HCT116 (cell line): ENCODE measurements around the gene NT5C3B. TPM values are rescaled to one million over a fixed set of nuclear protein-coding genes. Genes with fewer than 3 reads are reported as not detected.
A peak's percentile ranks its signal among the peaks of the same experiment; 100 is the strongest.

Experiments used
- ATAC-seq: fragments of 200-7000 bp; cut with Tn5 transposase; 2 replicates; pipeline ENCODE4 v1.9.1; 2020; ENCODE audit warnings: mild to moderate bottlenecking, moderate library complexity
- BruUV-seq: library from RNA; stranded (reverse); fragments of 400-500 nt; replicated peaks from 2 replicates; lab custom pipeline; 2021; lab: Mats Ljungman, UMichigan
- CTCF ChIA-PET: fragments of 300-600 bp; sonication (Branson Sonifier 250); formaldehyde crosslinking; loops from one replicate; lab custom pipeline; 2021; ENCODE audit warnings: antibody characterized with exemption; lab: Charles Lee
- POLR2A ChIA-PET: fragments of 300-600, 350-600 bp; sonication (Branson Sonifier 250); formaldehyde crosslinking; loops from one replicate; lab custom pipeline; 2021; ENCODE audit warnings: antibody characterized with exemption; lab: Charles Lee
- RAD21 ChIA-PET, 2 experiments: fragments of 300-600 bp; sonication (Branson Sonifier 250); formaldehyde crosslinking; loops; one replicate each; lab custom pipeline; 2023; ENCODE audit warnings: low total read pairs in 2 of 2; ENCODE audit not compliant: uncharacterized antibody in 2 of 2, unreplicated experiment in 2 of 2, low non-redundant PET in 1 of 2; lab: Charles Lee
- DNase-seq: peaks from one replicate; pipeline ENCODE4 v3.0.0-alpha.2; 2010; ENCODE audit warnings: low read depth, low spot score
- H2AFZ ChIP-seq: fragments of 200-600 bp; shearing (Covaris generic), sonication (generic); 2 replicates; pipeline ENCODE4 v1.6.1; 2017; ENCODE audit warnings: low read depth, mixed run types, mixed read lengths, antibody characterized with exemption, low read length; ENCODE audit not compliant: poor library complexity, severe bottlenecking
- H3K27ac ChIP-seq: 2 replicates; pipeline ENCODE4 v1.5.1; 2012; ENCODE audit warnings: low read depth, low read length
- H3K27me3 ChIP-seq: fragments of 200-600 bp; sonication (generic); 2 replicates; pipeline ENCODE4 v1.6.1; 2016; ENCODE audit warnings: mixed run types, low read length, mixed read lengths; ENCODE audit not compliant: insufficient read depth
- H3K36me3 ChIP-seq, 2 experiments: fragments of 200-500 bp in 1 of 2; fragments of 200-600 bp in 1 of 2; sonication (Bioruptor generic) in 1 of 2; sonication (generic) in 1 of 2; 2 replicates each; pipeline versions ENCODE4 v1.5.1 to v1.6.1; 2014 to 2016; ENCODE audit warnings: low read length in 2 of 2, inconsistent platforms in 1 of 2, mixed read lengths in 1 of 2, mixed run types in 1 of 2; ENCODE audit not compliant: insufficient read depth in 2 of 2, control insufficient read depth in 1 of 2
- H3K4me1 ChIP-seq, 2 experiments: fragments of 200-600 bp in 1 of 2; sonication (generic) in 1 of 2; 2 replicates each; pipeline versions ENCODE4 v1.5.1 to v1.6.1; 2012 to 2017; ENCODE audit warnings: low read length in 2 of 2, inconsistent platforms in 1 of 2, mild to moderate bottlenecking in 1 of 2, mixed read lengths in 1 of 2, mixed run types in 1 of 2, moderate library complexity in 1 of 2; ENCODE audit not compliant: insufficient read depth in 2 of 2, control insufficient read depth in 1 of 2
- H3K4me2 ChIP-seq: fragments of 200-600 bp; sonication (generic); 2 replicates; pipeline ENCODE4 v1.6.1; 2017; ENCODE audit warnings: mixed run types, low read length, mixed read lengths
- H3K4me3 ChIP-seq, 2 experiments: fragments of 200-600 bp in 1 of 2; sonication (generic) in 1 of 2; replicated peaks in 1 of 2; 2 replicates each; pipeline ENCODE4 v1.5.1; 2011 to 2016; ENCODE audit warnings: low read length in 2 of 2, control low read depth in 1 of 2, low read depth in 1 of 2, mild to moderate bottlenecking in 1 of 2, mixed read lengths in 1 of 2, mixed run types in 1 of 2
- H3K79me2 ChIP-seq: fragments of 200-600 bp; sonication (generic); 2 replicates; pipeline ENCODE4 v1.6.1; 2017; ENCODE audit warnings: mild to moderate bottlenecking, mixed run types, low read length, moderate library complexity, mixed read lengths; ENCODE audit not compliant: insufficient read depth
- H3K9ac ChIP-seq: fragments of 200-600 bp; sonication (generic); 2 replicates; pipeline ENCODE4 v1.6.1; 2016; ENCODE audit warnings: low read length, mixed read lengths
- H3K9me2 ChIP-seq: fragments of 200-600 bp; sonication (generic), shearing (Covaris generic); 2 replicates; pipeline ENCODE4 v1.6.1; 2017; ENCODE audit warnings: mixed run types, mild to moderate bottlenecking, moderate library complexity; ENCODE audit not compliant: insufficient read depth
- H3K9me3 ChIP-seq, 2 experiments: fragments of 200-500 bp in 1 of 2; fragments of 200-600 bp in 1 of 2; sonication (Bioruptor generic) in 1 of 2; sonication (generic) in 1 of 2; 2 replicates each; pipeline ENCODE4 v1.6.1; 2014 to 2017; ENCODE audit warnings: low read length in 2 of 2, mixed read lengths in 2 of 2, inconsistent platforms in 1 of 2, low read depth in 1 of 2, mild to moderate bottlenecking in 1 of 2, mixed run types in 1 of 2, moderate library complexity in 1 of 2; ENCODE audit not compliant: control insufficient read depth in 1 of 2, insufficient read depth in 1 of 2
- H4K20me1 ChIP-seq: fragments of 200-600 bp; sonication (generic), shearing (Covaris generic); 2 replicates; pipeline ENCODE4 v1.6.1; 2017; ENCODE audit warnings: mixed run types, mild to moderate bottlenecking, moderate library complexity; ENCODE audit not compliant: insufficient read depth
- ATF3 ChIP-seq: IDR thresholded peaks from 2 replicates; pipeline ENCODE4 v1.6.1; 2012
- CBX3 ChIP-seq: IDR thresholded peaks from 2 replicates; pipeline ENCODE4 v1.6.1; 2012; ENCODE audit warnings: low read depth
- CEBPB ChIP-seq: IDR thresholded peaks from 2 replicates; pipeline ENCODE4 v1.6.1; 2012; ENCODE audit warnings: low read depth
- EGR1 ChIP-seq: IDR thresholded peaks from 2 replicates; pipeline ENCODE4 v1.6.1; 2012; ENCODE audit warnings: low read depth
- ELF1 ChIP-seq: IDR thresholded peaks from 2 replicates; pipeline ENCODE4 v1.6.1; 2012; ENCODE audit warnings: low read depth, borderline replicate concordance
- EZH2 ChIP-seq: fragments of 200-600 bp; sonication (generic); IDR thresholded peaks from 2 replicates; pipeline ENCODE4 v1.6.1; 2017; ENCODE audit warnings: antibody characterized with exemption, mixed run types
- EZH2phosphoT487 ChIP-seq: fragments of 200-600 bp; IDR thresholded peaks from 2 replicates; pipeline ENCODE4 v1.6.1; 2018; ENCODE audit warnings: antibody characterized with exemption, borderline replicate concordance
- FOSL1 ChIP-seq: IDR thresholded peaks from 2 replicates; pipeline ENCODE4 v1.6.1; 2012; ENCODE audit warnings: low read depth
- JUND ChIP-seq: IDR thresholded peaks from 2 replicates; pipeline ENCODE4 v1.6.1; 2012
- MAX ChIP-seq: IDR thresholded peaks from 2 replicates; pipeline ENCODE4 v1.6.1; 2012
- POLR2AphosphoS5 ChIP-seq: IDR thresholded peaks from 2 replicates; pipeline ENCODE4 v1.6.1; 2011; ENCODE audit warnings: mild to moderate bottlenecking, low read depth, low read length, moderate library complexity
- REST ChIP-seq: IDR thresholded peaks from 2 replicates; pipeline ENCODE4 v1.6.1; 2012; ENCODE audit warnings: low read depth
- SIN3A ChIP-seq: IDR thresholded peaks from 2 replicates; pipeline ENCODE4 v1.6.1; 2012; ENCODE audit warnings: low read depth
- SP1 ChIP-seq: IDR thresholded peaks from 2 replicates; pipeline ENCODE4 v1.6.1; 2012; ENCODE audit warnings: low read depth
- SRF ChIP-seq: IDR thresholded peaks from 2 replicates; pipeline ENCODE4 v1.6.1; 2012; ENCODE audit warnings: low read depth
- TCF7L2 ChIP-seq: IDR thresholded peaks from 2 replicates; pipeline ENCODE4 v1.7.0; 2011; ENCODE audit warnings: borderline replicate concordance, inconsistent platforms; ENCODE audit not compliant: insufficient read depth, insufficient read length; ENCODE audit errors: extremely low read depth
- YY1 ChIP-seq: IDR thresholded peaks from 2 replicates; pipeline ENCODE4 v1.6.1; 2011; ENCODE audit warnings: low read length, low read depth, moderate library complexity, mild to moderate bottlenecking; ENCODE audit not compliant: insufficient replicate concordance; ENCODE audit errors: extremely low read depth
- ZBTB33 ChIP-seq: IDR thresholded peaks from 2 replicates; pipeline ENCODE4 v1.6.1; 2011; ENCODE audit warnings: mild to moderate bottlenecking, low read length, moderate library complexity; ENCODE audit not compliant: insufficient replicate concordance; ENCODE audit errors: extremely low read depth
- ZFX ChIP-seq: fragments of 450-650 bp; IDR thresholded peaks from 2 replicates; pipeline ENCODE4 v1.6.1; 2017
- ZNF274 ChIP-seq: fragments of 200-500 bp; sonication (Bioruptor generic); IDR thresholded peaks from 2 replicates; pipeline ENCODE4 v1.6.1; 2014; ENCODE audit warnings: mild to moderate bottlenecking, low read depth, low read length, inconsistent platforms
- intact Hi-C: fragments of 100-400 bp; cut with micrococcal nuclease; formaldehyde crosslinking; loops from 2 replicates; pipeline ENCODE4 v1.10.0; 2022
- total RNA-seq: library from RNA; stranded (reverse); gene quantifications from one replicate; pipeline ENCODE4 v1.2.1, GENCODE V29; 2021; ENCODE audit not compliant: unreplicated experiment

NT5C3B gene
- total RNA-seq, 1 experiment from 2014 or later: 110 TPM

GRCh38 chr17:41800601-41801373 is 35.2 kb downstream of the NT5C3B start:
- Histone ChIP-seq H3K9ac (peak overlapping the region; percentile 58), H3K9me2 (no peaks in the 10 kb centered on the region), H3K79me2 (no peaks in the 10 kb centered on the region), H3K9me3 (no peaks in the 10 kb centered on the region), H3K4me1 (peaks cover 26 to 47% of the 10 kb centered on the region in 2 experiments), H3K36me3 (no peaks in the 10 kb centered on the region), H2AFZ (no peak overlapping the region), H3K27ac (peak overlapping the region; percentile 82), H3K27me3 (no peaks in the 10 kb centered on the region), H4K20me1 (no peaks in the 10 kb centered on the region), H3K4me3 (peak overlapping the region; percentile 32 to 39), H3K4me2 (peak overlapping the region; percentile 73)
- ATAC-seq (peak; percentile 88), DNase-seq (peak; percentile 92)
- intact Hi-C loops: loop anchor here (1.0 to 2.0 kb wide), 3 partner anchors 14 to 62 kb away; partner anchors contain the start of gene JUP
- POLR2A ChIA-PET: interaction anchor here (0.6 to 5.5 kb wide), 16 partner anchors 8 to 112 kb away, joined by 3 to 77 read pairs (median 4); partner anchors contain the start of genes EIF1, JUP and P3H4
- BruUV-seq: TSS peak; percentile 60
- RAD21 ChIA-PET: interaction anchor here (0.6 to 2.5 kb wide), 11 partner anchors 15 to 66 kb away, joined by 3 to 13 read pairs (median 3); partner anchors contain the start of gene JUP (in 2 of the 2)
- CTCF ChIA-PET: interaction anchor here (0.6 to 7.4 kb wide), 10 partner anchors 8 to 65 kb away, joined by 3 to 109 read pairs (median 5); partner anchors contain the start of genes JUP and P3H4
- TF ChIP-seq ZBTB33 (no peak), FOSL1 (no peak), EZH2phosphoT487 (no peak), SIN3A (peak; percentile 53; the same call in 1 of the 2 replicates), MAX (peak; percentile 83), EZH2 (no peak), YY1 (no peak), ZNF274 (no peak), ELF1 (no peak), CEBPB (no peak), SRF (no peak), POLR2AphosphoS5 (peak; percentile 46), EGR1 (no peak), SP1 (peak; percentile 80; the same call in 1 of the 2 replicates), REST (no peak), CBX3 (no peak), JUND (no peak), ZFX (no peak), ATF3 (no peak), TCF7L2 (peak; percentile 55)
